Measurements from ENCODE around the gene CTU1.

Gene CTU1

GRCh38 chr19:51079481-51080110 lies 28.6 kb downstream of the CTU1 start:
- DNase-seq = no peak

- DNase-seq = no peak
Measured at GRCh38 chr19:51078731-51079130, 29.5 kb downstream of the CTU1 start.

- no peak for DNase-seq
Measured at GRCh38 chr19:51078104-51078503, 30.1 kb downstream of the CTU1 start.

GRCh38 chr19:51076631-51077213 lies 31.5 kb downstream of the CTU1 start:
- no peak for DNase-seq

- no peak for DNase-seq
Measured at GRCh38 chr19:51075998-51076397, 32.2 kb downstream of the CTU1 start.

- no peak for DNase-seq
Measured at GRCh38 chr19:51071095-51071405, 37.2 kb downstream of the CTU1 start.

GRCh38 chr19:51070334-51071094 lies 37.7 kb downstream of the CTU1 start:
- DNase-seq = no peak

GRCh38 chr19:51066393-51067186 lies 41.6 kb downstream of the CTU1 start:
- DNase-seq = no peak

GRCh38 chr19:51065221-51065960 lies 42.8 kb downstream of the CTU1 start:
- DNase-seq = no peak

- DNase-seq = no peak
Measured at GRCh38 chr19:51064534-51065220, 43.5 kb downstream of the CTU1 start, which contains the start of gene KLK13. Gene KLK13, minus strand, starts transcription at chr19:51065092. Its CDS starts 25 bp downstream, at chr19:51065067.

GRCh38 chr19:51063664-51064063 lies 44.5 kb downstream of the CTU1 start:
- no peak for DNase-seq

- no peak for DNase-seq
Measured at GRCh38 chr19:51060973-51061372, 47.2 kb downstream of the CTU1 start.

- DNase-seq = no peak
Measured at GRCh38 chr19:51060336-51060735, 47.9 kb downstream of the CTU1 start.

GRCh38 chr19:51059715-51060114 lies 48.5 kb downstream of the CTU1 start:
- DNase-seq = no peak

- no peak for DNase-seq
Measured at GRCh38 chr19:51055866-51056265, 52.3 kb downstream of the CTU1 start.
